GM12878 (cell line): ENCODE data around the gene FDX1. TPM values are rescaled to one million over a fixed set of nuclear protein-coding genes. Genes with fewer than 3 reads are reported as not detected.

ENCODE experiments used
- BHLHE40 ChIP-seq, 2 experiments: fragments of 450-650 bp in 1 of 2; IDR thresholded peaks; 2 replicates each; pipeline ENCODE4 v1.6.1; 2011 to 2017; ENCODE audit warnings: low read depth in 2 of 2, borderline replicate concordance in 1 of 2, improper control_type of control experiment in 1 of 2, low read length in 1 of 2, mild to moderate bottlenecking in 1 of 2
- CBX5 ChIP-seq: sonication (generic); IDR thresholded peaks from 2 replicates; pipeline ENCODE4 v1.6.1; 2016; ENCODE audit warnings: low read depth, moderate library complexity, mild to moderate bottlenecking, inconsistent platforms
- ESRRA ChIP-seq: IDR thresholded peaks from 2 replicates; pipeline ENCODE4 v1.6.1; 2012; ENCODE audit warnings: mild to moderate bottlenecking, low read length, improper control_type of control experiment
- MEF2B ChIP-seq: fragments of 450-650 bp; IDR thresholded peaks from 2 replicates; pipeline ENCODE4 v1.6.1; 2018; ENCODE audit warnings: mild to moderate bottlenecking, moderate library complexity; ENCODE audit not compliant: partially characterized antibody, poor library complexity, severe bottlenecking
- MXI1 ChIP-seq: fragments of 150-350 bp; IDR thresholded peaks from 2 replicates; pipeline ENCODE4 v1.6.1; 2011; ENCODE audit warnings: low read depth, mild to moderate bottlenecking, inconsistent platforms, low read length, improper control_type of control experiment
- POU2F2 ChIP-seq: IDR thresholded peaks from 3 replicates; pipeline ENCODE4 v1.6.1; 2011; ENCODE audit warnings: low read depth, mild to moderate bottlenecking, low read length, borderline replicate concordance
- RCOR1 ChIP-seq: conservative IDR thresholded peaks from 2 replicates; pipeline ENCODE4 v1.6.1; 2012; ENCODE audit warnings: low read depth, low read length, improper control_type of control experiment
- SIN3A ChIP-seq: IDR thresholded peaks from 2 replicates; pipeline ENCODE4 v1.6.1; 2012; ENCODE audit warnings: low read depth, low read length, improper control_type of control experiment
- SREBF1 ChIP-seq: IDR thresholded peaks from 2 replicates; pipeline ENCODE4 v1.6.1; 2012; ENCODE audit warnings: mild to moderate bottlenecking, low read length
- SUZ12 ChIP-seq: fragments of 200-600 bp; sonication (generic); IDR thresholded peaks from one replicate; pipeline ENCODE4 v1.6.1; 2018; ENCODE audit warnings: antibody characterized with exemption, mild to moderate bottlenecking; ENCODE audit not compliant: unreplicated experiment
- polyA plus RNA-seq, 11 experiments: library from polyadenylated mRNA; depleted of rRNA in 4 of 11; unstranded in 6 of 11; stranded (reverse) in 5 of 11; fragments of >200 nt; fragmentation: Nextera tagmentation in 4 of 11; fragmentation: Illumina TruSeq in 1 of 11; extraction: Ambion mirVana in 4 of 11; extraction: Trizol in 1 of 11; gene quantifications; 1 replicate in 1 of 11; 2 replicates in 10 of 11; pipeline versions ENCODE4 v1.2.1 to v1.2.3, GENCODE V29; 2011 to 2016; ENCODE audit warnings: inconsistent platforms in 2 of 11, missing spikeins in 2 of 11, low read depth in 1 of 11
- total RNA-seq, 4 experiments: library from RNA; depleted of rRNA in 3 of 4; stranded (reverse); fragments of >200 nt in 3 of 4; fragmentation: Illumina TruSeq in 1 of 4; extraction: Trizol in 1 of 4; gene quantifications; 2 replicates each; pipeline versions ENCODE4 v1.2.1 to v1.2.3, GENCODE V29; 2013 to 2021
- TF ChIP-seq, protein P1 (sequence below): IDR thresholded peaks from 2 replicates; pipeline ENCODE4 v1.6.1; 2011; ENCODE audit warnings: low read depth, mild to moderate bottlenecking, low read length, moderate library complexity, borderline replicate concordance; ENCODE audit errors: extremely low read depth
- TF ChIP-seq, protein P2 (sequence below): IDR thresholded peaks from 2 replicates; pipeline ENCODE4 v1.6.1; 2012; ENCODE audit warnings: improper control_type of control experiment, low read depth, low read length; ENCODE audit not compliant: insufficient replicate concordance
- TF ChIP-seq, protein P3 (sequence below): IDR thresholded peaks from 2 replicates; pipeline ENCODE4 v1.6.1; 2012; ENCODE audit warnings: low read length, inconsistent platforms
- TF ChIP-seq, protein P4 (sequence below): fragments of 450-650 bp; formaldehyde crosslinking; IDR thresholded peaks from 2 replicates; pipeline ENCODE4 v1.4.0; 2022; ENCODE audit warnings: mild to moderate bottlenecking, moderate library complexity
- TF ChIP-seq, protein P5 (sequence below): fragments of 450-650 bp; IDR thresholded peaks from 2 replicates; pipeline ENCODE4 v1.6.1; 2018; ENCODE audit warnings: mild to moderate bottlenecking, low read depth, moderate library complexity; ENCODE audit not compliant: partially characterized antibody

FDX1 gene
- total and polyA plus RNA-seq, 10 of the 15 experiments (the other 5 are each of a cell fraction or from before 2014, with no cell fraction given), result 3.9 to 20.3 (median 8.1) TPM

DNA sequence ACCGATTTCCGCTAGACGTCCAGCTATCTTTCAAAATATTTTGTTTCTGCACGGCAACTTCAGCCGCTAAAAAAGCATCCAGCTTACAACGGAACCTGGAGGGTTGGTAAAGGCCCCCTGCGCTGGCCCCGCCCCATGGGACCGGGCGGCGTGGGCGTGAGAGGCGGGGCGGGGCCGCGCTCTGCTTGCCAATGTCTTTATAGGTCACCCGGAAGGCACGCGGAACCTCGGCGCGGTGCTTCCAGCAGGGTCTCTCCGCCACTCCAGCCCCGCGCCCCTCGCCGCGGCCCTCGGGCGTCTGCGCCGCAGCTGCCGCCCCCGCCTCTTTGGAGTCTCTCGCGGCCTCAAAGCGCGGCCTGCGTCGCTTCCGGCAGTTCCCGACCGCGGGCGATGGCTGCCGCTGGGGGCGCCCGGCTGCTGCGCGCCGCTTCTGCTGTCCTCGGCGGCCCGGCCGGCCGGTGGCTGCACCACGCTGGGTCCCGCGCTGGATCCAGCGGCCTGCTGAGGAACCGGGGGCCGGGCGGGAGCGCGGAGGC, at the start of gene FDX1 (continued):
- TF ChIP-seq BHLHE40 (IDR thresholded peaks at IDR 0.05; ENCODE audit: borderline replicate concordance in 1 of 2, low read depth in 2 of 2, low read length in 1 of 2), result peak; percentile 34 to 84; a peak in 3 of 4 replicates
- TF ChIP-seq, protein P1, sequence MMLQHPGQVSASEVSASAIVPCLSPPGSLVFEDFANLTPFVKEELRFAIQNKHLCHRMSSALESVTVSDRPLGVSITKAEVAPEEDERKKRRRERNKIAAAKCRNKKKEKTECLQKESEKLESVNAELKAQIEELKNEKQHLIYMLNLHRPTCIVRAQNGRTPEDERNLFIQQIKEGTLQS, result no peak
- TF ChIP-seq, protein P2, sequence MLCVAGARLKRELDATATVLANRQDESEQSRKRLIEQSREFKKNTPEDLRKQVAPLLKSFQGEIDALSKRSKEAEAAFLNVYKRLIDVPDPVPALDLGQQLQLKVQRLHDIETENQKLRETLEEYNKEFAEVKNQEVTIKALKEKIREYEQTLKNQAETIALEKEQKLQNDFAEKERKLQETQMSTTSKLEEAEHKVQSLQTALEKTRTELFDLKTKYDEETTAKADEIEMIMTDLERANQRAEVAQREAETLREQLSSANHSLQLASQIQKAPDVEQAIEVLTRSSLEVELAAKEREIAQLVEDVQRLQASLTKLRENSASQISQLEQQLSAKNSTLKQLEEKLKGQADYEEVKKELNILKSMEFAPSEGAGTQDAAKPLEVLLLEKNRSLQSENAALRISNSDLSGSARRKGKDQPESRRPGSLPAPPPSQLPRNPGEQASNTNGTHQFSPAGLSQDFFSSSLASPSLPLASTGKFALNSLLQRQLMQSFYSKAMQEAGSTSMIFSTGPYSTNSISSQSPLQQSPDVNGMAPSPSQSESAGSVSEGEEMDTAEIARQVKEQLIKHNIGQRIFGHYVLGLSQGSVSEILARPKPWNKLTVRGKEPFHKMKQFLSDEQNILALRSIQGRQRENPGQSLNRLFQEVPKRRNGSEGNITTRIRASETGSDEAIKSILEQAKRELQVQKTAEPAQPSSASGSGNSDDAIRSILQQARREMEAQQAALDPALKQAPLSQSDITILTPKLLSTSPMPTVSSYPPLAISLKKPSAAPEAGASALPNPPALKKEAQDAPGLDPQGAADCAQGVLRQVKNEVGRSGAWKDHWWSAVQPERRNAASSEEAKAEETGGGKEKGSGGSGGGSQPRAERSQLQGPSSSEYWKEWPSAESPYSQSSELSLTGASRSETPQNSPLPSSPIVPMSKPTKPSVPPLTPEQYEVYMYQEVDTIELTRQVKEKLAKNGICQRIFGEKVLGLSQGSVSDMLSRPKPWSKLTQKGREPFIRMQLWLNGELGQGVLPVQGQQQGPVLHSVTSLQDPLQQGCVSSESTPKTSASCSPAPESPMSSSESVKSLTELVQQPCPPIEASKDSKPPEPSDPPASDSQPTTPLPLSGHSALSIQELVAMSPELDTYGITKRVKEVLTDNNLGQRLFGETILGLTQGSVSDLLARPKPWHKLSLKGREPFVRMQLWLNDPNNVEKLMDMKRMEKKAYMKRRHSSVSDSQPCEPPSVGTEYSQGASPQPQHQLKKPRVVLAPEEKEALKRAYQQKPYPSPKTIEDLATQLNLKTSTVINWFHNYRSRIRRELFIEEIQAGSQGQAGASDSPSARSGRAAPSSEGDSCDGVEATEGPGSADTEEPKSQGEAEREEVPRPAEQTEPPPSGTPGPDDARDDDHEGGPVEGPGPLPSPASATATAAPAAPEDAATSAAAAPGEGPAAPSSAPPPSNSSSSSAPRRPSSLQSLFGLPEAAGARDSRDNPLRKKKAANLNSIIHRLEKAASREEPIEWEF, result no peak
- TF ChIP-seq, protein P3, sequence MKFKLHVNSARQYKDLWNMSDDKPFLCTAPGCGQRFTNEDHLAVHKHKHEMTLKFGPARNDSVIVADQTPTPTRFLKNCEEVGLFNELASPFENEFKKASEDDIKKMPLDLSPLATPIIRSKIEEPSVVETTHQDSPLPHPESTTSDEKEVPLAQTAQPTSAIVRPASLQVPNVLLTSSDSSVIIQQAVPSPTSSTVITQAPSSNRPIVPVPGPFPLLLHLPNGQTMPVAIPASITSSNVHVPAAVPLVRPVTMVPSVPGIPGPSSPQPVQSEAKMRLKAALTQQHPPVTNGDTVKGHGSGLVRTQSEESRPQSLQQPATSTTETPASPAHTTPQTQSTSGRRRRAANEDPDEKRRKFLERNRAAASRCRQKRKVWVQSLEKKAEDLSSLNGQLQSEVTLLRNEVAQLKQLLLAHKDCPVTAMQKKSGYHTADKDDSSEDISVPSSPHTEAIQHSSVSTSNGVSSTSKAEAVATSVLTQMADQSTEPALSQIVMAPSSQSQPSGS, result no peak
- 0 out of 2 replicates have a peak, but pooled peaks have one; percentile 46 for TF ChIP-seq RCOR1
- TF ChIP-seq SIN3A, result peak; percentile 52; the same call in 1 of the 2 replicates
- TF ChIP-seq, protein P4, sequence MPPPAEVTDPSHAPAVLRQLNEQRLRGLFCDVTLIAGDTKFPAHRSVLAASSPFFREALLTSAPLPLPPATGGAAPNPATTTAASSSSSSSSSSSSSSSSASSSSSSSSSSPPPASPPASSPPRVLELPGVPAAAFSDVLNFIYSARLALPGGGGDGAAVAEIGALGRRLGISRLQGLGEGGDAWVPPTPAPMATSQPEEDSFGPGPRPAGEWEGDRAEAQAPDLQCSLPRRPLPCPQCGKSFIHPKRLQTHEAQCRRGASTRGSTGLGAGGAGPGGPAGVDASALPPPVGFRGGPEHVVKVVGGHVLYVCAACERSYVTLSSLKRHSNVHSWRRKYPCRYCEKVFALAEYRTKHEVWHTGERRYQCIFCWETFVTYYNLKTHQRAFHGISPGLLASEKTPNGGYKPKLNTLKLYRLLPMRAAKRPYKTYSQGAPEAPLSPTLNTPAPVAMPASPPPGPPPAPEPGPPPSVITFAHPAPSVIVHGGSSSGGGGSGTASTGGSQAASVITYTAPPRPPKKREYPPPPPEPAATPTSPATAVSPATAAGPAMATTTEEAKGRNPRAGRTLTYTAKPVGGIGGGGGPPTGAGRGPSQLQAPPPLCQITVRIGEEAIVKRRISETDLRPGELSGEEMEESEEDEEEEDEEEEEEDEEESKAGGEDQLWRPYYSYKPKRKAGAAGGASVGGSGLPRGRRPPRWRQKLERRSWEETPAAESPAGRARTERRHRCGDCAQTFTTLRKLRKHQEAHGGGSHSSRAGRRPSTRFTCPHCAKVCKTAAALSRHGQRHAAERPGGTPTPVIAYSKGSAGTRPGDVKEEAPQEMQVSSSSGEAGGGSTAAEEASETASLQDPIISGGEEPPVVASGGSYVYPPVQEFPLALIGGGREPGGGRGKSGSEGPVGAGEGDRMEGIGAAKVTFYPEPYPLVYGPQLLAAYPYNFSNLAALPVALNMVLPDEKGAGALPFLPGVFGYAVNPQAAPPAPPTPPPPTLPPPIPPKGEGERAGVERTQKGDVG (CRISPR knock-in tag), result no peak
- no peak for TF ChIP-seq ESRRA
- TF ChIP-seq POU2F2, result no peak
- TF ChIP-seq, protein P5, sequence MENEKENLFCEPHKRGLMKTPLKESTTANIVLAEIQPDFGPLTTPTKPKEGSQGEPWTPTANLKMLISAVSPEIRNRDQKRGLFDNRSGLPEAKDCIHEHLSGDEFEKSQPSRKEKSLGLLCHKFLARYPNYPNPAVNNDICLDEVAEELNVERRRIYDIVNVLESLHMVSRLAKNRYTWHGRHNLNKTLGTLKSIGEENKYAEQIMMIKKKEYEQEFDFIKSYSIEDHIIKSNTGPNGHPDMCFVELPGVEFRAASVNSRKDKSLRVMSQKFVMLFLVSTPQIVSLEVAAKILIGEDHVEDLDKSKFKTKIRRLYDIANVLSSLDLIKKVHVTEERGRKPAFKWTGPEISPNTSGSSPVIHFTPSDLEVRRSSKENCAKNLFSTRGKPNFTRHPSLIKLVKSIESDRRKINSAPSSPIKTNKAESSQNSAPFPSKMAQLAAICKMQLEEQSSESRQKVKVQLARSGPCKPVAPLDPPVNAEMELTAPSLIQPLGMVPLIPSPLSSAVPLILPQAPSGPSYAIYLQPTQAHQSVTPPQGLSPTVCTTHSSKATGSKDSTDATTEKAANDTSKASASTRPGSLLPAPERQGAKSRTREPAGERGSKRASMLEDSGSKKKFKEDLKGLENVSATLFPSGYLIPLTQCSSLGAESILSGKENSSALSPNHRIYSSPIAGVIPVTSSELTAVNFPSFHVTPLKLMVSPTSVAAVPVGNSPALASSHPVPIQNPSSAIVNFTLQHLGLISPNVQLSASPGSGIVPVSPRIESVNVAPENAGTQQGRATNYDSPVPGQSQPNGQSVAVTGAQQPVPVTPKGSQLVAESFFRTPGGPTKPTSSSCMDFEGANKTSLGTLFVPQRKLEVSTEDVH, result no peak
- TF ChIP-seq SUZ12, result no peak
- no peak for TF ChIP-seq SREBF1
- TF ChIP-seq MEF2B, result peak; percentile 86
- no peak for TF ChIP-seq CBX5
- no peak; the same call in 1 of the 2 replicates for TF ChIP-seq MXI1
